DMS79 (cell line): Measurements from ENCODE around the gene INPP5D.

Experiments
- DNase-seq: peaks from one replicate; lab custom pipeline; 2025; lab: John Stamatoyannopoulos, UW

Gene INPP5D

DNA sequence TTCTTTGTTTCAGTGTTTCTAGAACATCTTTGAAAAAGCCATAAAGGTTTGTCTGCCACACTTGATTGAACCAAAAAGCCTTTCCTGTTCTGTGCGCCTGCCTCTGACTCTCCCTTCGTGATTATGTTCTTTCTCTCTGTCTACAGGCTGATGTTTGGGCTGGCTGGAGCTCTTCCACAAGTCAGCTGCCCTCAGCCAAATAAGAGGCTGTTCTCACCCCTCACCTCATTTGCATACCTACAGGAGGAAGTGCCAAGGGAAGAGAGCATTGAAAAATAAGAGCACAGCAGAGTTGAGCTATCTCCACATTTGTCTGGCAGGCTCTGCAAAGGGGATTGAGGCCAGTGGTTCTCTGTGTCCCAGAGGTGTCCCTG, 15.8 kb downstream of the INPP5D start:
- DNase-seq: no peak

DNA sequence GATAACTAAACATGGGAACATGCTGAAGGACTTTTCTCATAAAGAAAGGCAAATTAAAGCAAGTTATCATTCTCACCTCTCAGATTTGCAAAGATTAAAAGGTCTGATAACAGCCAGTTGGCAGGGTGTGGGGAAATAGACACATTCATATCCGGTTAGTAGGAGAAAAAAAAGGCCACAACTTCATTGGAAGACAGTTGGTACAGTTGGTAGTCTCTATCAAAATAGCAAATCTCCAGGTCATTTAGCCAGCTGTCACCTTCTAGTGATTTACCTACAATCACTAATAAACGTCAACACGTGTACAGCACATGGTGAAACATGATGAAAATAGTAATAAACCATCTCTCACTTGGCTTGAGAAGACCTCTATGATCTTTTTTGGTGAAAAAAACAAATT, 16.6 kb downstream of the INPP5D start:
- no peak for DNase-seq

DNA sequence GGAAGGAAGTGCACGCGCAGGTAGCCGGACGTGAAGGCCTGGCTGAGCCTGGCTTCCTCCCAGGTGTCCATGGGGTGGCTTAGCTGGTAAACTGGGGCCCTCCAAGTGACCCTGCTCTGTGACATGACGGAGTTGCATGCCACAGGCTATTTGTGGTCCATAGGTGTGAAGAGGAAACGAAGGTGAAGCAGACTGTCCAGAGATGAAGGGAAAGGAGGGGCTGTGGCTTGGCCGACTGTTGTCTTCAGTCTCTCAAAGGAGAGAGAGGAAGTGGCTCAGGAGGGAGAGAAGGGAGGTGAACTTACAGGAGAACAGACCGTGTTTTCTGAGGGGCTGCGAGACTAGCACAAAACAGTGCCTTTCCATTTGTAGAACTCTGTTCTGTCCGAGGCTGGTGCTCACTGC, 19.3 kb downstream of the INPP5D start:
- DNase-seq: no peak

DNA sequence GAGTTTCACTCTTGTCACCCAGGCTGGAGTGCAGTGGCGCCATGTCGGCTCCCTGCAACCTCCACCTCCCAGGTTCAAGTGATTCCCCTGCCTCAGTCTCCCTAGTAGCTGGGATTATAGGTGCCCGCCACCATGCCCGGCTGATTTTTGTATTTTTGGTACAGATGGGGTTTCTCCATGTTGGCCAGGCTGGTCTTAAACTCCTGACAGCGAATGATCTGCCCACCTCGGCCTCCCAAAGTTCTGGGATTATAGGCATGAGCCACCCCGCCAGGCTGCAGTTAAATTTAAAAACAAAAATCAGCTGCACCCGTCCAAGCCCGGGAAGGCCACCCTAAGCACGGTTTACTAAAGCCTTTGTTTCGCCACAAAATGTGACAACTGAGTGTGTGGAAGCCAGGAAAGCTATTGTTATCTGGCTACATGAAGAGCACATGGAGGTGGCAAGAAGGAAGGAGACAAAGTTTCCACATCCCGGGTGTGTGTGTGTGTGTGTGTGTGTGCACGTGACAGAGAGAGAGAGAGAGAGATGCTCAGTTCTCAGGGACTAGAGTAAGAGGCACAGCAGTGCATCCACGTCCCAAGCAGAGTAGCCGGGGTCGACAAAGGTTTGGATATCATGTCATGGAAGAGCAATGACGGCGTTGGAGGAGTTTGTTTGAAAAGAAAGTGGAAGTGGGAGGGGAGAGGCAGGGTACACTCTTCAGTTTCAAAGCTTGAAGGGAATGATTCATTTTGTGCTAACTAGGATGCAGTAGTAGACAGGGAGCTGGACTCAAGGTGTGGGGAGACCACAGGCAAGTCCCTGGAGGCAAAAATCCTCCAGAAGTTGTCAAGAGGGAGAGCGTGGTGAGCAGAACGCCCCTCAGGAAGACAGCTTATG, 20.1 kb downstream of the INPP5D start:
- DNase-seq: no peak

DNA sequence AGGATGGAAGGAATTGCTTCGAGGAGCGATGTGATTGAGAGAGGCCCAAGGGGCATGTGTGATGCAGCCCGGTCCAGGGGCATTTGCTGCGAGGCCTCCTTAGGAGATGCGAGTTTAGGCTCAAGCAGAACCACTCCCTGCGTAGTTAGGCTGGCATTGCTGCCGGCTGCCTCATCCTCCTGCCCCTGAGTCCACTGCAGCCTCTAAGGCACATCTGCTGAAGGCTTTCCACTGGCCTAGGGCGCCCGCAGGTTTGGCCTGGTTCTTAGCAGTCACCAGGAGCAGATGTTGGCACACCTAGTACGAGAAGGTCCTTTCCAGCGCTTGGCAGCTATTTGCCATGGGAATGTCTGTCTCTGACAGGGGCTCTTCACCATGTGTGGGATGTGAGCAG, 20.7 kb downstream of the INPP5D start:
- no peak for DNase-seq

DNA sequence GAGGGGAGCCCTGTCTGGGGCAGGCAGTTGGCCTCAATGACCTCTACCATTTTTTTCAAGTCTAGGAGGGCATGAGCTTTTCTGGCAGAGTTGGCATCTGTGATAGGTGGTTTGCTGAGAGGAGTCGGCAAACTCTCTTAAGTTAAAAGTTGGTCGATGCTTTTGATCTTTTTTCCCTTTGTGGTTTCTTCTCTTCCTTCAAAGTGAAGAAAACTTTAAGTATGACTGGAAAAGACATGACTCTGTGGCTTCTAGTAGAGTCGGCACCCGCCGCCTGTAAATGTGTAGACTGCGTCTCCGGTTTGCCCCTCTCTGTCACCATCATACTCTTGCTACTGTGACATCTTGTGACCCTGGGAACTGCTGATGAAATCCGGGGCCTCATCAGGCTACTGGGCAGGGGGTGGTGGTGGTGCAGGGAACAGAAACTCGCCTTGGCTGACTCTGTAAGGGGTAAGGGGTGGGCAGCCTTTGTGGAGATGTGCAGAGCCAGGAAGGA, 21.1 kb downstream of the INPP5D start:
- DNase-seq: no peak

DNA sequence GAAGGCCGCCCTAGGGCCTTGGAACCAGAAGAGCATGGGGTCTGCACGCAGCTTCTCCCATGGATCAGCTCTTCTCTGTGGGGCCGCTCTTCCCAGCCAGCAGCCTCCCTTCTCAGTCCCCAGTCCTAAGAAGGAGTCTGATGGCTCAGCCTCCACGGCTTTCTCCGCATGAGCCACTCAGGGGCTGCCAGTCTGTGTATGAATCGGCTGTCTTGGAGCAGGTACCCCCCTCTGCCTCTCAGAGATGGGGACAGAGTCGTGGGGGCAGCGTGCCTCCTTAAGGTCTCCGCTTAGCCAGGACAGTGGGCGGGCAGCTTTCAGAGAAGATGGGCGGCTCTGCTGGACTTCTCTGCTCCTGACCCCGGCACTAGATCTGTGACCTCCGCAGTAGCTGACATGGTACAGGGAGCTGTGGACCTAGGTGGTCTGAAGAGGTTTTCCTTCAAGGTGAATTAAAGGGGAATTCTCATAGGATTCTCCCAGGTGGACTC, 21.6 kb downstream of the INPP5D start:
- no peak for DNase-seq

DNA sequence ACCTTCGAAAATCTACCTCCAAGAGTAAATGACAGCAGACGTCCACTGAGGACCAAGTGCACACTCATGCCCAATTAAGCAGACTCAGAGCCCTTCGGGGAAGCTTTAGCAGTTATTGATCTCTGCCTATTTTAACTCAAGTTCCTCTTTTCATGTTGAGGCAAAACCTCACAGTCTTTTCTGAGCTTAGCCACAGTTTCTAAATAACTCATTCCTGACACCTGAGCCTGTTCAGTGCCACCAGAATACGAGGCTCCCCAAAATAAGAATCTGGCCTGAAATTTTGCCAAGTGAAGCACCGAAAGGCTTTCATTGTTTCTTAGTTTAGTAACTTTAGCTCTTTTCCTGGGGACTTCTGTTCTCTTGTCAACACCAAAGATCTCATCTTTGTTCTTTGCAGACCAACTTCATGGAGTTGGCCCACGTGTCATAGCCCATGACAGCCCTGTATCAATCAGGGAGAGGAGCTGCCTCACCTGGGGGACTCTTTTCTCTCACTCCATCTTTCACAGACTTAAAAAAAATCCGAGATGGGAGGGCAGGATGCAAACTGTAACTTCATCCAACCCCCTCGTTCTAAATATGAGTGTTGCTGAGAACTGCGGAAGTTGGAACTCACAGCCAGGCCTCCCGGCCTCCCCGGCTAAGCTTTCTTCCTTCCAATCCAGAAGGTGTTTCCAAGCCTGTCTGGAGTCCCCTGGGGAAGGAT, 22.2 kb downstream of the INPP5D start:
- DNase-seq: no peak

DNA sequence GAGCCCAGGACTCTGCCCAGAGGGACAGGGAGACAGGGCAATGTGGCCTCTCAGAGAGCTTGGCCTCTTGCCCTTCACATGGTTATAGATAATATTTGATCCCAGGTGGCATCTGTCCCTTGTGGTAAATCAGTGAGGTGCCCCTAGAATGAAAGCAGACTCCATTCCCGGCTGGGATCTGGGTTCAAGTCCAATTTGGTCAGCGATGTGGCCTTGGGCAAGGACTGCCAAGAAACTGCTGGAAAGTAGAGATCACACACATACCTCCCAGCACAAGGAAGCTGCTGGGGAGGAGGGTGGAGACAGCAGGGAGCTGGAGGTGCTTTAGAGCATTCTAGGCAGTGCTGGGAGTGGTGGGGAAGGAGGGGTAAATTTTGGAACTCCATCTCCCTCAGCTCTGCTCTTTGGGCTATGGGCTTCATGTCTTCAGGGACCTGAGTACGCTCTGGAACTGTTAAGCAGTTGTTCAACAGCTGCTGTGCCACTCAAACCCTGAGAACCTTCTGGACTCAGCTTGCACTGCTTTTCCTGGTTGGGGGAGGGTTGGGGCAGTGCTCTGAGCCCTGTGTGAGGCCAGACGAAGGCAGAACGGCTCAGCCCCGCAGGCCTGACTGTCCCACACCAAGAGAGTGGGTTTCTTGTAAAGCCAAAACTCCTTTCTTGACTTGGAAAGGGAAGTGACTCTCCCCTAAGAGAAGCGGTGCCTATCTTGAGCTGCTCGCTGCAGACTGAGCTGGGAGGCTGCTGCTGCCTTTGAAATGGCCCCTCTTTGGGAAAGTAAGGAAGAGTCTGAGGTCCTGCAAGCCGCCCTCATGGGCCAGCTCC, 23.0 kb downstream of the INPP5D start:
- no peak for DNase-seq

DNA sequence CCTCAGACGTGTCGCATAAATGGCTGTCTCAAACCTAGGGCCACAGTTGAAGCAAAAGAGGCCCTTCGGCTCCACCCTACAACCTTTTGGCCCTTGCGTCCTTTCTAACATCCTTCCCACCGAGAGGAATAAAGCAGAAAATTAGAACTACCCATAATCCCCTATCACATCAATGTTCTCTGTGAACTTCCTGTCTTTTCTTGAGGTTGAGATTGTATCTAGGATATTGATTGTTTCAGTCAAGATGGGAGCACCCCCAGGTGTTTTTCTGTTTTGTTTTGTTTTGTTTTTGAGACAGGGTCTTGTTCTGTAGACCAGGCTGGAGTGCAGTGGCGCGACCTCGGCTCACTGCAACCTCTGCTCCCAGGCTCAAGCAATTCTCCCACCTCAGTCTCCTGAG, 23.6 kb downstream of the INPP5D start:
- no peak for DNase-seq

DNA sequence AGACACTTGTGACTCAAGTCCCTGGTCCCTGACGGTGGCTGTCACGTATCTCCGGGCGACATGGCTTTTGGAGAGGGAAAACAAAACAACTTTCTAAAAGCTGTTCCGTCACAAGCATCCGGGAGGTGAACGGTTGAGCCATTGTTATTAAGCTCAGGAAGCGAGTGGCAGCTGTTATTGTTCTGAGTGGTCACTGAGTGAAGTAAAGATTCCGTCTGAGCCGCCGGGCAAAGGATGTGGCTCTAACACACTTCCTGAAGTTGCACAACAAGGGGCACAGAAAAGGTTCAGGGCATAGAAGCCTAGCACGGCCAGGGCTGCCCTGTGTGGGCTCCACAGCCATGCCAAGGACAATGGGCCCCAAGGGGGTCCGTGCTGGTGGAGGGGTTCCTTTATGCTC, 24.3 kb downstream of the INPP5D start:
- no peak for DNase-seq

DNA sequence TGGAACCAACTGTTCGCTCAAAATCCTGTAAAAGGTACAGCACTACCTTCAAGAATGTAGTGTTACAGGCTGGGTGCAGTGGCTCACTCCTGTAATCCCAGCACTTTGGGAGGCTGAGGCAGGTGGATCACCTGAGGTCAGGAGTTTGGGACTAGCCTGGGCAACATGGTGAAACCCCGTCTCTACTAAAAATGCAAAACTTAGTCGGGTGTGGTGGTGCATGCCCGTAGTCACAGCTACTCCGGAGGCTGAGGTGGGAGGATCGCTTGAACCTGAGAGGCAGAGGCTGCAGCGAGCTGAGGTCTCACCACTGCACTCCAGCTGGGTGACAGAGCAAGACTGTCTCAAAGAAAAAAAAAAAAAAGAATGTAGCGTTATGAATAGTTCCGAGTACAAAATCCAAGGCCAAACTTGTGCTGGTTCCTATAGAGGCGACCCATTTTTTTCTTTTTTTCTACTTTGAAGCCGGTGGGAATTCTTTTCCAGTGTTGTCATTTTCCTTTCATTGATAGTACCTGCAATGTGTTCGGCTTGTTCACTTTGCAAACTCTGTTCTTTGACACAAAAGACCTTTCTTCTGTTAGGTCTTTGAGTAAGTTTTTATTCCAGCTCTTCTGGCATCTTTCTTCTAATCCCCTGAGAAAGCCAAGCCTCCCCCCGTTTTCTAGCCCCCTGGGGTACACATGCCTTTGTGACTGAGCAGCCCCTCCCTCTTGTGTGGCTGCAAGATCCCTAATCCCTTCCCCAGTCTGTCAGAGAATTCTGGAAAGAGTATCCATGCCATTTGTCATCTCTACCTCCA, 25.1 kb downstream of the INPP5D start:
- no peak for DNase-seq

DNA sequence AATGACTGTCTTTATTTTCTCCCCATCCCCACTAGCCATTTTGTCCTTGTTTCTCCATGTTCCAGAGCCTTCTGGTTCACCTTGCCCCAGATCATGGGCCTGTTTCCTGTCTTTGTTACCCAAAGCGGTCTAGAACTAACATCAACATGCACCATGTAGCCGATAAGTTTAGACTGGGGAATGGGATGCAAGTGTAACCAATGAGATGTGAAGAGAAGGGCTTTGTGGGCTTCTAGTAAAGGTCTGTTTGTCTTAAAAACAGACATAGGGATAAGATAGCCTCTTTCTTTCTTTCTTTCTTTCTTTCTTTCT, 25.7 kb downstream of the INPP5D start:
- no peak for DNase-seq

DNA sequence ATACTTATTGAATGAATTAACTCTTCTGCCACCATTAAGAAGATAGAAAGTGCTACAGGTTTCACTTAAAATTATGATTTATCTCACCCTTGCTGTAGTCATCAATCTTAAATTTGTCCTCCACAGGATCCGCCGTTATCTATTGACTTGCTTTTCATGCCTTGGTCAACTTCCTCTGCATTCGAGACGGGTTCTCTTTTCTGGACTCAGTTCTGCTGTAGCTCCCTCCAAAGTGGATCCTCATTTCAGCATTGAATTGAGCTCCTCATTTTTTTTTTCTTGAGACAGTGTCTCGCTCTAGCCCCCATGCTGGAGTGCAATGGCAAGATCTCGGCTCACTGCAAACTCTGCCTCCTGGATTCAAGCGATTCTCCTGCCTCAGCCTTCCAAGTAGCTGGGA, 27.6 kb downstream of the INPP5D start:
- no peak for DNase-seq

DNA sequence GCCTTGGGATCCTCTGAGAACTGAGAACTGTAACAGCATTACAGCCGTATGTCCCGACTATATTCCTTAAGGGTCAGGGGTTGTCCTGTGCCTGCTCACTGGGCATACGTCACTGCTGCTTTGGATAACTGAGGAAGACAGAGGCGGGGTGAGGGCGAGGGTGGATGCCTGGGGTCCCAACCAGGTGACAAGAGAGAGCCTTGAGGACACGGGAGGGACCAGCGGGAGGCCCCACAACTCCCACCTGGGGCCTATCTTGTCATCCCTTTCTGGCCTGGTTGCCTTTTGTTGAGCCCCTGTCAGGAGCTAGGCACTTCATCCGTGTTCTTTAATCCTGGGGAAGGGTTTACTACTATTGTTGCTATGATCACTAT, 28.8 kb downstream of the INPP5D start:
- no peak for DNase-seq

DNA sequence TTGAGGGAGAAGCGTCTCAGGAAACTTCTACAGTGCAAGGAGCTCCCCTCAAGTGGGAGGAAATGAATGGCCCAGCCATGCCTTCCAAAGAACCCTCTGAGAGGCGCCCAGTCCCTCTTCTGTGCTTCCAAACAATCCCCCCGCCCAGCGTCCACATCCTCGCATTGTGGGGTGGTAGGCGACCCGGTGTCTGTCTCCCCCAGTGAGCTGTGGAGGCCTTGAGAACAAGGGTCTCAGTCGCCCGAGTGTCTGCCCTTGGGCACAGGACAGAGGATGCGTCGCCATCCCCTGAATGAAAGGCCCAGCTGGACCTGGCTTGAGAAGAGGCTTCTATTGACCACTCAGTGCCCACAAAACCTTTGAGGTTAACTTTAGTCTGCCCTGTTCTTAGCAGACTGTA, 29.7 kb downstream of the INPP5D start:
- DNase-seq: no peak

DNA sequence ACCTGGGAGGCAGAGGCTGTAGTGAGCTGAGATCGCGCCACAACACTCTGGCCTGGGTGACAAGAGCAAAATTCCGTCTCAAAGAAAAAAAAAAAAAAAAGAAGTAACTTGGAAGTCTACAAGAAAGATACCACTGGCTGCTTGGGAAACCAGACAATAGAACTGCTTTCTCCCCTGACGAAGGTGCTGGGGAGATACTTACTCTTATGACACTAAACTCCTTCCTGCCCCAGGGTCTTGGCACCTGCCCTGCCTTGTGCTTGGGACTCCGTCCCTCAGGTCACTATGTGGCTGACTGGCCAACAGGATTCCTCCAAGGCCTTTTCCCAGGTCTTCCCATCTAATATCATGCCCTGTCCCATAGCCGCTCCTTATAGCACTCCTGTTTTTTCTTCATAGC, 30.7 kb downstream of the INPP5D start:
- DNase-seq: no peak

DNA sequence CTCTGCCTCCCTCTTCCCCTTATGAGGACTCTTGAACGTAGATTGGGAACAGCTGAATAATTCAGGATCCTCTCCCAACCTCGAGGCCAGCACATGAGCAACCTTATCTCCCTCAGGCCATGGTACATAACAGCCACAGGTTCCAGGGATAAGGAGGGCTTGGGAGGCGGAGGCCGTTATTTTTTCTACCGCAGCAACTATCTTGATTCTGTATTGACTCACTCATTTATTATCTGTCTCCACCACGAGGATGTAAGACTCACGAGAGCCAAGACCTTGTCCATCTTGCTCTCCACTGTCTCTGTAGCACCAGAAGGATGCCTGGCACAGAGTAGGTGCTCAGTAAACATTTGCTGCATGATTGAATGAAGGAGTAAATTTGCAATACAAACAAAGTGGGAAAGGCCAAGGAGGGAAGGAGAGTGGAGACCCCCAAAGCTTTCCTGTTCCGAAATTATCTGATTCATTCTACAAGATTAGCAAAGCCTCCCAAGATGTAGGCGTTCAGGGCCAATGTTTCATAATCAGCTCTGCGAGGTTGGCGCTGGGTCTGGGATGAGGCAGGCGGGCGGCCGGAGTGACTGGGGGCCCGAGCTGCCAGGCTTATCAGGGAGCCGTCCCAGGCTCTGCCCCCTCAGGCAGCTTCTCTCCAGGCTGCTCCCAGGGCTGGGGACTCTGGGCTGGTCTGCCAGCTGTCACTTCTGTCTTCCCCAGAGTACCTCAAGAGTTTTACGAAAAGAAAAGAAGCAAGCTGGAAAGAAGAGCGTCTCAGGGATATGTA, 31.6 kb downstream of the INPP5D start:
- no peak for DNase-seq

DNA sequence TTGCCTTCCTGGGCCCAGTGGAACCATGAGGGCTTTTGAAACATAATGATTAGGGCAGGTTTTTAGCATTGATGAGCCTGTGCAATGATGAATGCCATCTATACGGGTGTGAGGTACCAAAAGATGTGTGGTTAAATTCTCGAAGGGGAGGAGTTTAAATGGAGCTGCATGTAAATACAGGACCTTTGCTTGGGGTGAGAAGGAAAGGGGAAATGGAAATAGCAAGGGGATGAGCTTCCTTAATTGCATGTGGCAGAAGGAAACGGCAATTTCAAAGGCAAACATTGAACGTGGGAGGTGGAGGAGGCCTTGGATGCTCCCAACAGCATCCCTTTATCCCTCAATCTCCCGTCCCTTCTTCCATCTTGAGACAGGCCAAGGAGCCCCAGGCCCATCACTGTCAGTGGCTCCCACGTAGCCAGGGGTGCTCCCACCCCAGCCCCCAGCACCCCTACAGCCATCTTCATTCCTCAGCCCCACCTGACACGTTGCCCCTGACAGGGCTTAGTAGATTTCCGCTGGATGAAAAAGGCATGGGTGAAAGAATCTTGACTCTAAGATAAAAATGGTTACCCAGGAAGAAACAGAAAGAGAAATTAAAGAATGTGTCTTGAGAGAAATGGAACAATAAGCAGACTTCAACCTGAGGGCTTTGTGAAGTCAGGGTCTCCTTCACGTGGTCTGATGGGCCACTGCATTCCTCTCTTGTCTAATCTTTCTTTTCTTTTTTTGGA, 32.5 kb downstream of the INPP5D start:
- no peak for DNase-seq

DNA sequence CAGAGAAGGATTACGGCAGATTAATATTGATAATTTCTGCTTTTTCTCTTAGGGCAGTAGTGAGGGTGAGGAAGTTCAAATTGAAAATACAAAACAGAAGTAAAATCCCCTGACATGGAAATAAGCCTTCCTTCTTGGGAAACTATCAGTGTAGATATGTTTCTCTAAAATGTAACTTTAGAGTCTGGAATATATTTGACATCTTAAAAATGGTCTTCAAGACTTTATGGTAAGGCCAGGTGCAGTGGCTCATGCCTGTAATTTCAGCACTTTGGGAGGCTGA, 33.0 kb downstream of the INPP5D start:
- no peak for DNase-seq

DNA sequence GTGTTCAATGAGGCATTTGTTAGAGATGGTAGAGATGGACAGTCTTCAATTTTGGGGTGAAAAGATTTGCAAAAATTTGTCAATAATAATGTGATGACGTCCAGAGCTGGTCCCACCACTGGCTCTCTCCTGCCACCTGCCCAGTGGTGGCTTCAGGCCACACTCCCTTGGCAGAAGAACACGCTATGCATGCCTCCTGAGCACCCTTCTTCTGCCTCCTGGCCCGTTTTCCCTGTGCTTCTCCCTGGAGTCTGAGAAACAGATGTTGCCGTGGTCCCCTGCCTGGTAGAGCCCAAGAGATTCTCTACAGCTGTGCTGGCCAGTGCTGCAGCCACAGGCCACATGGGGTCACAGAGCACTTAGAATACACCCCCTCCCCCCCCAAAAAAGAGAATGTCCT, 33.6 kb downstream of the INPP5D start:
- no peak for DNase-seq
